Muscle of leg (tissue), 16 donors: Measurements from ENCODE around the gene ETFDH. TPM values are rescaled to one million over a fixed set of nuclear protein-coding genes. Genes with fewer than 3 reads are reported as not detected.

Source experiments
- DNase-seq: peaks from one replicate; pipeline ENCODE4 v3.0.0; 2013
- H3K27ac ChIP-seq: one replicate; pipeline ENCODE4 v1.5.1; 2013; ENCODE audit warnings: mild to moderate bottlenecking, low read length, control low read depth
- H3K27me3 ChIP-seq: one replicate; pipeline ENCODE4 v1.6.1; 2013; ENCODE audit warnings: low read length; ENCODE audit not compliant: control insufficient read depth, insufficient read depth
- H3K36me3 ChIP-seq: one replicate; pipeline ENCODE4 v1.6.1; 2013; ENCODE audit warnings: low read length; ENCODE audit not compliant: control insufficient read depth, insufficient read depth
- H3K4me1 ChIP-seq: one replicate; pipeline ENCODE4 v1.6.1; 2013; ENCODE audit warnings: low read length; ENCODE audit not compliant: control insufficient read depth, insufficient read depth
- H3K4me3 ChIP-seq: one replicate; pipeline ENCODE4 v1.5.1; 2013; ENCODE audit warnings: low read length, control low read depth
- H3K9me3 ChIP-seq: replicated peaks from 2 replicates; pipeline ENCODE4 v1.6.1; 2013; ENCODE audit warnings: low read depth, low read length; ENCODE audit not compliant: control insufficient read depth
- WGBS: methylation state at CpG from one replicate; pipeline ENCODE4 v1.1.5; 2013; ENCODE audit warnings: missing lambda C conversion rate; ENCODE audit not compliant: insufficient coverage; 5-methylcytosine and 5-hydroxymethylcytosine counted together
- long read RNA-seq, 11 donors: transcript quantifications; one replicate each; lab custom pipeline, GENCODE V29; 2026
- polyA plus RNA-seq, 8 donors: library from polyadenylated mRNA; unstranded; fragments of 120-200 nt; gene quantifications; one replicate each; pipeline versions ENCODE4 v1.2.1 to v1.2.3, GENCODE V29; 2013; ENCODE audit warnings: inconsistent platforms in 1 of 8, low replicate concordance in 1 of 8; ENCODE audit not compliant: insufficient read length in 8 of 8, insufficient read depth in 1 of 8
- total RNA-seq: library from RNA; stranded (reverse); fragments of 120-200 nt; gene quantifications from one replicate; pipeline ENCODE4 v1.2.4, GENCODE V29; 2013

ETFDH gene
- 24.3 TPM for total RNA-seq
- 10 to 100 TPM; 16.5 to 26.6 (median 19.6) TPM for polyA plus RNA-seq
- long read RNA-seq, donor 1, partial matches to known transcripts: 20 of 40 reads
- long read RNA-seq, donor 1, other reads (novel, unspliced or antisense): 19 of 40 reads
- long read RNA-seq, donor 2, partial matches to known transcripts: 0 of 1 reads
- long read RNA-seq, donor 2, other reads (novel, unspliced or antisense): 0 of 1 reads
- long read RNA-seq, donor 3, partial matches to known transcripts: 12 of 49 reads
- long read RNA-seq, donor 3, other reads (novel, unspliced or antisense): 35 of 49 reads
- long read RNA-seq, donor 4, partial matches to known transcripts: 0 of 11 reads
- long read RNA-seq, donor 4, other reads (novel, unspliced or antisense): 8 of 11 reads
- long read RNA-seq, donor 5, partial matches to known transcripts: 170 of 174 reads
- long read RNA-seq, donor 5, other reads (novel, unspliced or antisense): 0 of 174 reads
- long read RNA-seq, donor 6, transcript ETFDH-206 (13 exons, 3,282 nt): major isoform, 5 of 75 reads
- long read RNA-seq, donor 6, partial matches to known transcripts: 37 of 75 reads
- long read RNA-seq, donor 6, other reads (novel, unspliced or antisense): 33 of 75 reads
- long read RNA-seq, donor 7, partial matches to known transcripts: 67 of 96 reads
- long read RNA-seq, donor 7, other reads (novel, unspliced or antisense): 27 of 96 reads
- long read RNA-seq, donor 8, partial matches to known transcripts: 61 of 77 reads
- long read RNA-seq, donor 8, other reads (novel, unspliced or antisense): 13 of 77 reads
- long read RNA-seq, donor 9, partial matches to known transcripts: 32 of 52 reads
- long read RNA-seq, donor 9, other reads (novel, unspliced or antisense): 17 of 52 reads
- long read RNA-seq, donor 10, partial matches to known transcripts: 87 of 88 reads
- long read RNA-seq, donor 10, other reads (novel, unspliced or antisense): 0 of 88 reads
- long read RNA-seq, donor 11, partial matches to known transcripts: 16 of 40 reads
- long read RNA-seq, donor 11, other reads (novel, unspliced or antisense): 20 of 40 reads

DNA sequence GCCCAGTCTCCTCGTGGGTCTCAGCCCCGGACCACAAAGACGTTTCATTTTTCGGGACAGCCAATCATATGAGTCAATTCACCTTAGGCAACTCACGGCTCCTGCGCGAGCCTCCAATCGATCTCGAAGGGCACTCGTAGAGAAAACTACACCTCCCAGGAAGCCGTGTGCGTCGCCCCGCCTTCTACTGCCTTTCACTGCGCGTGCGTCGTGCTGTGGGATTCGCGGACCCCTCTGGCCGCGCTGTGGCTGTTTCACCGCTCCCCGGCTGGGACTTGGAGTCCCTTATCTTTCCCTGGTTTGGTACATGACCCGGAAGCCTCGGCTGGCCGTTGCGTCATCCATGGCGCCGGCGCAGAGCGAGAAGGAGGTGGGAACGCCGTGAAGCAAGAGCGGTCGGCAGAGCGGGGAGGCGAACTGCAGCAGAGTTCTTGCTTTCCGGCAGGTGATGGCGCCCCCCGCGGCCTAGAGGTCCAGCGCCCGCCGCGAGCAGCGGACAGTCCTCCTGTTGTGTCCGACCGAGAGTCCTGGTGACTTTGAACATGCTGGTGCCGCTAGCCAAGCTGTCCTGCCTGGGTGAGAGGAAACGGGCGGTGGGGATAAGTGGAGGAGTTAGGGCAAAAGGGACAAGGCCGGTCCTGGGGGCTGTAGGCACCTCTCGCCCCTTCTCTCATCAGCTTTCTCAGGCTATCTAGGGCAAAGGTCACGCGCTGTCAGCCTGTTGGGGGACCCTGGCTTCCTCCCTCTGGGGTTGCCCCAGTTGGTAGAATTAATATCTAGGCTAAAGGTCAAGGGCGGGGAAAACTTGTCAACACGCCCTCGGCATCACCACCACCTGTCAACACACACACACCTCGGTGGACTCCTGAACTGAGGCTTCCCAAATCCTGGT lies at the start of gene ETFDH:
TSS of gene ETFDH (plus strand) at position 382 of the 892 bp plus-strand sequence. CDS start at position 543, 161 bp downstream.
- H3K4me3 ChIP-seq: peak within 1 kb of the TSS; percentile 95
- no peaks in the 10 kb centered on the region for H3K9me3 ChIP-seq
- H3K27me3 ChIP-seq: no peaks in the 10 kb centered on the region
- H3K36me3 ChIP-seq: no peaks in the 10 kb centered on the region
- peak within 1 kb of the TSS; percentile 99 for H3K27ac ChIP-seq
- under 1% methylated on average over 51 of the region's 60 CpGs for WGBS
- peaks cover 9% of the 10 kb centered on the region for H3K4me1 ChIP-seq
- peak; percentile 100 for DNase-seq

- peak; percentile 75 for DNase-seq
- no peaks in the 10 kb centered on the region for H3K9me3 ChIP-seq
- no peak overlapping the region for H3K4me3 ChIP-seq
- WGBS: no CpG with 5 or more reads among the region's 3 CpGs
- H3K27me3 ChIP-seq: no peaks in the 10 kb centered on the region
- H3K4me1 ChIP-seq: no peaks in the 10 kb centered on the region
- H3K36me3 ChIP-seq: no peaks in the 10 kb centered on the region
- H3K27ac ChIP-seq: no peak overlapping the region
These were observed 47.1 kb upstream of the ETFDH start for GRCh38 chr4:158624889-158625478.

- H3K27me3 ChIP-seq: no peaks in the 10 kb centered on the region
- DNase-seq: peak; percentile 20
- H3K27ac ChIP-seq: no peak overlapping the region
- WGBS: no CpG with 5 or more reads among the region's 2 CpGs
- no peak overlapping the region for H3K4me3 ChIP-seq
- no peaks in the 10 kb centered on the region for H3K9me3 ChIP-seq
- H3K4me1 ChIP-seq: no peaks in the 10 kb centered on the region
- no peaks in the 10 kb centered on the region for H3K36me3 ChIP-seq
These were observed 46.6 kb upstream of the ETFDH start for GRCh38 chr4:158625544-158625943.

DNA sequence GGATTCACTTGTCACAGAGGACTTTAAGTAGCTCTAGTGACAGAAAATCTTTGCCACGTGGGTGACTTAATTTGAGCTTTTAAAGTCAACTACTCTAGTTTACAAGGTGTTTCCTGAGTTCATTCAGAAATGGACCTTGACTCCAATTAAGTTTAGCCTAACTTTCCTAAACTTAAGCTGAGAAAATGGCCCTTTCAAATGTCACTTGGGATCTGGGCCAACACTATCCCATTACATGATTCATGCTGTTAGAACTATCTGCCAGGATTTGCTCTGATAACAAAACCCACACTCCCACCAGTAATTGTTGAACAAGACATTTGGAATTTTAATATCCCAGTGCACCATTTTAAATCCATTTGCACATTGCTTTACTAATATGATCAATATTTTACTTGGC lies 41.2 kb upstream of the ETFDH start:
- no peak for DNase-seq
- H3K4me3 ChIP-seq: no peak overlapping the region
- no peaks in the 10 kb centered on the region for H3K4me1 ChIP-seq
- 22% methylated on average over 1 of the region's 1 CpG for WGBS
- no peaks in the 10 kb centered on the region for H3K27me3 ChIP-seq
- H3K36me3 ChIP-seq: no peaks in the 10 kb centered on the region
- H3K9me3 ChIP-seq: no peaks in the 10 kb centered on the region
- no peak overlapping the region for H3K27ac ChIP-seq

GRCh38 chr4:158636619-158637018 lies 35.5 kb upstream of the ETFDH start:
- H3K4me1 ChIP-seq: no peaks in the 10 kb centered on the region
- WGBS: no CpG with 5 or more reads among the region's 1 CpG
- no peaks in the 10 kb centered on the region for H3K36me3 ChIP-seq
- H3K27me3 ChIP-seq: no peaks in the 10 kb centered on the region
- no peak for DNase-seq
- no peaks in the 10 kb centered on the region for H3K9me3 ChIP-seq
- H3K27ac ChIP-seq: no peak overlapping the region
- H3K4me3 ChIP-seq: no peak overlapping the region

DNA sequence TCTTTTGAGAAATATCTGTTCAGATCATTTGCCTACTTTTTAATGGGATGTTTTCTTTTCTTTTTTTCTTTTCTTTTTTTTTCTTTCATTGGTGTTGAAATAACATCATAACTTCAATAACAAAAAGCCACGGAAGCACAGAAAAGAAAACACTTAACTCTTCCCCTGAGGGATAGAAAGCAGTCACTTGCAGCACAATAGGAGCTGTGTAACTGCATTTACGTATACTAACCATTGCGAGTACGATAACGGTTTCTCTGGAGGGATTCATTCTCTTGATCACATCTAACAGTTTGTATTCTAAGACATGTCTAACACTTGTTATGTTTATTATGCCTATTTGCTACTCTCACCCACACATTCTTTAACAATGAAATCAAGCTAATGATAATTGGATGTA lies 27.7 kb upstream of the ETFDH start:
- DNase-seq: no peak
- no peaks in the 10 kb centered on the region for H3K36me3 ChIP-seq
- no CpG with 5 or more reads among the region's 5 CpGs for WGBS
- no peaks in the 10 kb centered on the region for H3K9me3 ChIP-seq
- no peak overlapping the region for H3K4me3 ChIP-seq
- no peak overlapping the region for H3K27ac ChIP-seq
- H3K27me3 ChIP-seq: no peaks in the 10 kb centered on the region
- no peaks in the 10 kb centered on the region for H3K4me1 ChIP-seq

DNA sequence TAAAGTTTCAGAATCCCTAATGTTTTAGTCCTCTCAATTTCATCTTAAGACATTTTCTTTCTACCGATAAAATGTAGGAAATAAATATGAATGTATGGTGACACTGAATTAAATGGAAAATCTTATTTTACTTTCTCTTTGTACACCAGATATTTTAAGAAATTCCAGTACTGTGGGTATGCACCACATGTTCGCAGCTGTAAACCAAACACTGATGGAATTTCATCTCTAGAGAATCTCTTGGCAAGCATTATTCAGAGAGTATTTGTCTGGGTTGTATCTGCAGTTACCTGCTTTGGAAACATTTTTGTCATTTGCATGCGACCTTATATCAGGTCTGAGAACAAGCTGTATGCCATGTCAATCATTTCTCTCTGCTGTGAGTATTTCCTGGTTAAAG lies 27.3 kb upstream of the ETFDH start:
- H3K36me3 ChIP-seq: no peaks in the 10 kb centered on the region
- no peak overlapping the region for H3K27ac ChIP-seq
- H3K27me3 ChIP-seq: no peaks in the 10 kb centered on the region
- H3K9me3 ChIP-seq: no peaks in the 10 kb centered on the region
- no peaks in the 10 kb centered on the region for H3K4me1 ChIP-seq
- H3K4me3 ChIP-seq: no peak overlapping the region
- DNase-seq: peak; percentile 16
- WGBS: no CpG with 5 or more reads among the region's 3 CpGs

DNA sequence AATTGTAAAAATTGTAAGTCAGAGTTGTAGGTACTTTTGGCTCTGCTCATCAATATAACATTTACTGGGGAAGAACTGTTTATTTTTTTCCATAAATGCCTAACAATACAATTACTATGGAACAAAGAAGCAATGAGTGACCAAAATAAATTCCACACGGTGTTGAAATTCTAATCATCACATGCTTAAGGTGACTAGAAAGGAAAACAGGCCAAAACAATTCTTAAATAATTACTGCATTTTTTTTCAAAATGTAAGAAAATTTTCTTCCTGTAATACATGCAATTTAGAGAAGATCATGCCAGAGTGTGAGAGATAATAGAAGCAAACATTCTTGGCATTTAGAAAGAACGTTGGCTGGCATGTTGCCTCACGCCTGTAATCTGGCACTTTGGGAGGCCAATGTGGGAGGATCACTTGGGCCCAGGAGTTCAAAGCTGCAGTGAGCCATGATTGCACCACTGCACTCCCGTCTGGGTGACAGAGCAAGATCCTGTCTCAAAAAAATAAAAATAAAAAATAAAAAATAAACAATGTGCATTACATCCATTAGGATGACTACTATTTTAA lies 22.9 kb upstream of the ETFDH start:
- Histone ChIP-seq H3K9me3 (no peaks in the 10 kb centered on the region), H3K4me1 (no peaks in the 10 kb centered on the region), H3K27ac (no peak overlapping the region), H3K4me3 (no peak overlapping the region), H3K36me3 (no peaks in the 10 kb centered on the region), H3K27me3 (no peaks in the 10 kb centered on the region)
- no CpG with 5 or more reads among the region's 4 CpGs for WGBS
- no peak for DNase-seq

- H3K4me3 ChIP-seq: no peak overlapping the region
- H3K27ac ChIP-seq: no peak overlapping the region
- no peaks in the 10 kb centered on the region for H3K4me1 ChIP-seq
- no peaks in the 10 kb centered on the region for H3K9me3 ChIP-seq
- WGBS: no CpG with 5 or more reads among the region's 2 CpGs
- no peaks in the 10 kb centered on the region for H3K36me3 ChIP-seq
- no peaks in the 10 kb centered on the region for H3K27me3 ChIP-seq
- no peak for DNase-seq
These were observed 19.2 kb upstream of the ETFDH start for GRCh38 chr4:158652920-158653319.
